ENCODE data around the gene TMEM14A.
"Not testable (repeated sequence)": the region's sequence is repeated elsewhere in the genome, so short reads cannot be mapped to it uniquely, and the experiment has no call there.

Gene TMEM14A, protein sequence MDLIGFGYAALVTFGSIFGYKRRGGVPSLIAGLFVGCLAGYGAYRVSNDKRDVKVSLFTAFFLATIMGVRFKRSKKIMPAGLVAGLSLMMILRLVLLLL

DNA sequence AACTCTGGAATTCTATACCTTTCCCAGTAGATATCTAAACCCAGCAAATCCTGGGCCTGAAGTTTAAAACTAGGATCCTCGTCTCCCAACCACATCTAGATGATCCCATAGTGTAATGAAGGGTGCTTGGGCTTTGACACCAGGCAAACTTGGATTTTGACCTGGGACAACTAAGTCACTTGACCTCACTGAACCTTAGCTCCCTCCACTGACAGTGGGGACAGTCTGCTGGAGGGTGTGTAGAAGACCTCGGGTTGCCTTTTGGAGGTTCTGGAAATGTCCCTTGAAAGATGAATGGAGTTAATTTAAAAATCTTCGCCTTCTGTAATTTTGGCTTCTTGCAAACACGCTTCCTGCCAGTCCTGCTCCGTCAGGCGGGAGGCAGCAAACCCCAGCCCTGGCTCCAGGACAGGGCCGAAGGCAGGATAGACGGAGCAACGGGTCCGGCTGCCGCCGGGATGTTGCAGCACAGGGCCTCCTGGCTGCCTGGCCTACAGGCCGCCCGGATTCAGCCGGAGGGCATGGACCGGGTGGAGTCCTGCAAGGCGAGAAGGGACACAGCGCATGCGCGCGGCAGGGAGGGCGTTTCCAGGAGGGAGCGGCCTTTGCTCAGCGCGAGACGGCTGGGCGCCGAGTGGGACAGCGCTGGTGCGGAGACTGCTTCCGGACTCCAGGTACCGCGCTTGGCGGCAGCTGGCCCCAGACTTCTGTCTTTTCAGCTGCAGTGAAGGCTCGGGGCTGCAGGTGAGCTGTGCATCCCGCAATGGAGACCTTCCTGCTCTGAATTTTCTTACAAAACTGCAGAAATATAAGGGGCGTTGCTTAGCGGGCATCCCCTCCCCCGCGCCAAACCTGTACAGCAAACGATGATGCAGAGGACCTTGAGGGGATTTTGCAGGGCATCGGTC is at the start of gene TMEM14A:
TSS of gene TMEM14A (plus strand) at position 612 of the 908 bp plus-strand sequence. CDS start 5,990 bp downstream, outside the sequence.
- peak; percentile 90 to 94 for DNase-seq

- DNase-seq = no peak
Observed at GRCh38 chr6:52621631-52622030, 49.3 kb upstream of the TMEM14A start.

- DNase-seq = no peak
Observed at GRCh38 chr6:52622810-52623209, 48.1 kb upstream of the TMEM14A start.

DNA sequence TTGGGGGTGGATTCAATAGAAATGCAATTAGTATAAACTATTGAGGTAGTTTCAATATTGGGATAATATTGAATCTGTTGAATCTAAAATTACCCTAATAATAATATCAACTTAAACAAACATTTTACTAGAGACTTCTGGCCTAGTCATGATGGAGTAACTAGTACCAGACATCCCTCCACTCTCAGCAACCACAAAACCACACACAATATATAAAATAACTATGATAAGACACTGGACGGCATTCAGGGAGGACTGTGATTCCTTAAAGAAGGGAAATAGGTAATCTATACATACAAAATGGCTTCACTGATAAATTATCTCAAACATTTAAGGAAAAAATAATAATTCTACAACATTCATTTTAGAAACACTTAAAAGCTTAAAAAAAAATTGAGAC is 38.9 kb upstream of the TMEM14A start:
- DNase-seq = no peak

- DNase-seq = no peak
Observed at GRCh38 chr6:52634211-52634610, 36.7 kb upstream of the TMEM14A start.

- no peak for DNase-seq
Observed at GRCh38 chr6:52635049-52635577, 35.8 kb upstream of the TMEM14A start.

GRCh38 chr6:52636830-52637229 is 34.1 kb upstream of the TMEM14A start:
- no peak for DNase-seq

DNA sequence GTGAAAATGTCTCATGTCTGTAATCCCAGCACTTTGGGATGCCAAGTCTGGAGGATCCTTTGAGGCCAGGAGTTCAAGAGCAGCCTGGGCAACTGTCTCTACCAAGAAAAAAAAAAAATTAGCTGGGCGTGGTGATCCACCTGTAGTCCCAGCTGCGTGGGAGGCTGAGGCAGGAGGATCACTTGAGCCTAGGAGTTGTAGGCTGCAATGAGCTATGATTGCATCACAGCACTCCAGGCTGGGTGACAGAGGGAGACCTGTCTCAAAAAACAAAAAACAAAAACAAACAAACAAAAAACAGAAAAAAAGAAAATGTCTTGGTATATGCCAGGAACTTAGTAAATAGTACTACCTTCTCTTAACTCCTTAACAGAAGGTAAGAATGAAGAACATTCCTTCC is 31.4 kb upstream of the TMEM14A start:
- DNase-seq = no peak

- DNase-seq = peak; percentile 43 to 77
Observed at GRCh38 chr6:52640170-52640569, 30.7 kb upstream of the TMEM14A start.

DNA sequence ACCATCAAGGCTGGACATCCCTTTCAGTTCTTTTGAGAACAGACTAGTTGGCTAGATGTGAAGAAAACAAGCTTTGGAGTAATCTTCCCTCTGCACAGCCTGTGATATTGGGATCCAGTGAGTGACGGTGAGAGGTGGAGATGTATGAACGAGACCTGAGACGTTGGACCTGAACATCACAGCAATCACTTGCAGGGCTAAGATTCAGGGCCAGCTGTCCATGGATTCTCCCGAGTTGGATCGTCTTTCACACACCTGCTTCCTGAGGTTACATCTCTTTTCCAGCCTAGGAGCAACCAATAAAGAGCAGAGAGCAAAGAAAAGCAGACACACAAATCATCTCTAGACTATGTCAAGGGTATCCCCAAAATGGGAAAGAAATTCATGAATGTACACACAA is 30.0 kb upstream of the TMEM14A start:
- DNase-seq = no peak

- no peak for DNase-seq
Observed at GRCh38 chr6:52641388-52641787, 29.5 kb upstream of the TMEM14A start.

DNA sequence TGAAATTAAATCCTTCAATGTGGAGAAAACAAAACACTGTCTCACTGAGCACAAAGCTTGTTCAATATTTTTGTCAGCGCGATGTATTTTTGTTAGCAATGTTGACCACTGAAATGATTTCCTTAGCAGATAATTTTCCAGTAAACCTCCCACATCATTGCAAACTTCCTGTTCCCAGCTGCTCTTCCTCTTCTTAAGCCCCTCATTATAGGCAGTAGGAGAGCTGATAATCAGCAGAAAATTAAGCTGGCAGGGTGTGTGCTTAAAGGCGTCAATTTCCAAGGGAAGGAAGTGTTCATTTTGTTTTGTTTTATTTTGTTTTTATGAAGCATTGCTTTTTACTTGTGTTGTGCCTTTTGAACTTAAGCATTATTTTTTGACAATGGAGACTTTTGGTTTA is 29.1 kb upstream of the TMEM14A start:
- no peak for DNase-seq

GRCh38 chr6:52642368-52642767 is 28.5 kb upstream of the TMEM14A start:
- DNase-seq = no peak

DNA sequence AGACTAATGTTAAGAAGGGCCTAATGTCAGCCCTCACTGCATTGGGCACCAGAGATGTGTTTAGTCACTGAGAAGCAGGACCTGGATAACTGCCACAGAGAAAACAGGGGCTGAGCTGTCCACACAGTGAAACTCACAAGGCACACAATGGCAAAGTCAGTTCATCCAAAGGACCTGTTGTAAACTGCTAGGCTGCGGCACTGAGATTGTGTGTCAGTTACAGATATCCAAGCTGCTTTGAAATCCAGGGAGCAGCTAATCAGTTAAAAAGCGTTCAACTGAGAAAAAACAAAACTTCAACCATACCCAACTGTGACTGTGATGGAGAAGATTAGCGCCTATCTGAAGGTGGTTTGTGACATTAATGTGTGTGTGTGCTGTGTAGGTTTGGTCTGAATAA is 27.8 kb upstream of the TMEM14A start:
- DNase-seq = no peak

- no peak for DNase-seq
Observed at GRCh38 chr6:52644253-52644652, 26.7 kb upstream of the TMEM14A start.

GRCh38 chr6:52645976-52646375 is 24.9 kb upstream of the TMEM14A start:
- DNase-seq = no peak

- no peak for DNase-seq
Observed at GRCh38 chr6:52647199-52647598, 23.7 kb upstream of the TMEM14A start.

DNA sequence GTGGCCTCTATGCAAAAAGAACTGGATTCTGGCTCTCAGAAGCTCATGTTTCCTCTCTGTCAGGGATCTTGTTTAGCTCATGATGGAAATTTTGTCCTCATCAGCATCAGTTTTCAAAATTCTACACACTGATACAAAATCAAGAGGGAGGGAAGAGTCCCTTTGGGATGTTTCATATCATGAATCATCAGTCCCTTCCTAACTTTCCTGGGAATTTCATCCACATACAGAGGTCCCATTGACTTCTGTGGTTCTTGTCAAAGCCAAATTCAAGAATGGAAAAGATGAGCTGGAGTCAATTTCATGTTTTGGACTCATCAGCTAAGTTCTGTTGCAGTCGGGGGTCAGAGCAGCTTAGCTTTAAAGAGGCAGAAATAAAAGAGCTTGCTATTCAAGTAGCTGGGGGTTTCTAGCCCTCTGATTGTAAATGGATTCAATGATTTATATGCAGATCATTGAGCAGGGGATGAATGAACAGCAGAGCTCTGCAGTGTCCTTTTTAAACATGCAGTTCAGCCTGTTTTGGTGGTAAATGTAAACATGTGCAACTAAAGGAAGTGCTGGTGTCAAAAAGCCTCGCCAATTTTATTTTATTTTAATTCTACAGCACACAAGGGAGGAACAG is 21.3 kb upstream of the TMEM14A start:
- no peak for DNase-seq

DNA sequence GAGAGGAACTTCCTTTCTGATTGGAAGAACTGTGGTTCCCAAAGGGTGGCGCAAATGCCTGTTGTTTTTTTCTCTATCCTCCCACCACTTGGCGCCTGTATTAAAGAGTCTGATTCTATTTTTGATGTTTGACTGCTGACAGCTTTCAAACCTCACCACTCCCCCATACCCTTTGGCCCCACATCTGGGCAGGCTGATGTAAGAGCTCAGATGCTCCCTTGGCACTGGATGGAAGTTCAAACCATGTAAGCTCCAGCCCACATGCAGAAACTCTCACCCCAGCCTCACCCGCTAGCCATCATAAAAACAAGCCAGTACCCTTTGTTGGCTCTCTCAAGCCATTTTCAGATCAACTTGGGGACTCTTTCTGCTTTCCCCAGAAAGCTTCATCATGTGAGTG is 20.0 kb upstream of the TMEM14A start:
- DNase-seq = no peak

- no peak for DNase-seq
Observed at GRCh38 chr6:52653151-52653550, 17.8 kb upstream of the TMEM14A start.

- DNase-seq = no peak
Observed at GRCh38 chr6:52654007-52654406, 16.9 kb upstream of the TMEM14A start.

- no peak for DNase-seq
Observed at GRCh38 chr6:52654592-52654991, 16.3 kb upstream of the TMEM14A start.

- DNase-seq = not testable (repeated sequence)
Observed at GRCh38 chr6:52655941-52656340, 15.0 kb upstream of the TMEM14A start.

- no peak for DNase-seq
Observed at GRCh38 chr6:52657870-52658269, 13.0 kb upstream of the TMEM14A start.
